ENCODE data around the gene SEMA6C.

GRCh38 chr1:151164732-151165280, 18.4 kb upstream of the SEMA6C start:
- TF ChIP-seq CTCF (optimal IDR thresholded peaks at IDR 0.05 in 1 of 3, IDR thresholded peaks at IDR 0.05 in 1 of 3, conservative IDR thresholded peaks at IDR 0.05 in 1 of 3; ENCODE audit: extremely low read depth in 1 of 3, insufficient read depth in 2 of 3, low read length in 3 of 3) (no peak), EZH2 (IDR thresholded peaks at IDR 0.05; ENCODE audit: low read length) (no peak)
